Osteoblast (primary cell): ENCODE measurements around the gene CLRN3. TPM values are rescaled to one million over a fixed set of nuclear protein-coding genes. Genes with fewer than 3 reads are reported as not detected.

Experiments used
- DNase-seq: peaks from one replicate; pipeline ENCODE4 v3.0.0; 2011; ENCODE audit warnings: low spot score, mixed read lengths; ENCODE audit not compliant: insufficient read length; ENCODE audit errors: missing footprints
- H2AFZ ChIP-seq: 2 replicates; pipeline ENCODE4 v1.6.0; 2011; ENCODE audit warnings: mild to moderate bottlenecking, low read length
- H3K27ac ChIP-seq: 2 replicates; pipeline ENCODE4 v1.5.1; 2011; ENCODE audit warnings: mild to moderate bottlenecking, low read depth, low read length, moderate library complexity
- H3K27me3 ChIP-seq: 2 replicates; pipeline ENCODE4 v1.6.0; 2012; ENCODE audit warnings: mild to moderate bottlenecking, control low read depth, inconsistent platforms, low read length, moderate library complexity; ENCODE audit not compliant: insufficient read depth
- H3K36me3 ChIP-seq: 2 replicates; pipeline ENCODE4 v1.5.1; 2011; ENCODE audit warnings: mild to moderate bottlenecking, low read length, control low read depth, moderate library complexity; ENCODE audit not compliant: insufficient read depth
- H3K4me1 ChIP-seq: 2 replicates; pipeline ENCODE4 v1.5.1; 2011; ENCODE audit warnings: mild to moderate bottlenecking, low read length, control low read depth, moderate library complexity; ENCODE audit not compliant: insufficient read depth
- H3K4me2 ChIP-seq: 2 replicates; pipeline ENCODE4 v1.6.0; 2011; ENCODE audit warnings: mild to moderate bottlenecking, low read length; ENCODE audit not compliant: insufficient read depth
- H3K4me3 ChIP-seq: fragments of 200-600 bp; sonication (generic); 3 replicates; pipeline ENCODE4 v1.5.1; 2012; ENCODE audit warnings: mild to moderate bottlenecking, low read length, inconsistent platforms; ENCODE audit not compliant: insufficient read depth
- H3K79me2 ChIP-seq: 2 replicates; pipeline ENCODE4 v1.6.0; 2012; ENCODE audit warnings: mild to moderate bottlenecking, low read length, control low read depth, inconsistent platforms; ENCODE audit not compliant: insufficient read depth
- H3K9me3 ChIP-seq: 2 replicates; pipeline ENCODE4 v1.5.1; 2011; ENCODE audit warnings: low read depth, low read length, control low read depth
- H4K20me1 ChIP-seq: 2 replicates; pipeline ENCODE4 v1.6.0; 2012; ENCODE audit warnings: mild to moderate bottlenecking, low read length, control low read depth; ENCODE audit not compliant: insufficient read depth
- total RNA-seq: library from RNA; depleted of rRNA; stranded (reverse); fragments of >200 nt; gene quantifications from 2 replicates; pipeline ENCODE4 v1.2.3, GENCODE V29; 2012
- TF ChIP-seq, protein P1 (sequence below): IDR thresholded peaks from 2 replicates; pipeline ENCODE4 v1.5.1; 2011; ENCODE audit warnings: mild to moderate bottlenecking, low read depth, low read length, moderate library complexity; ENCODE audit errors: extremely low read depth

The CLRN3 gene
- total RNA-seq, 1 donor: not detected

DNA sequence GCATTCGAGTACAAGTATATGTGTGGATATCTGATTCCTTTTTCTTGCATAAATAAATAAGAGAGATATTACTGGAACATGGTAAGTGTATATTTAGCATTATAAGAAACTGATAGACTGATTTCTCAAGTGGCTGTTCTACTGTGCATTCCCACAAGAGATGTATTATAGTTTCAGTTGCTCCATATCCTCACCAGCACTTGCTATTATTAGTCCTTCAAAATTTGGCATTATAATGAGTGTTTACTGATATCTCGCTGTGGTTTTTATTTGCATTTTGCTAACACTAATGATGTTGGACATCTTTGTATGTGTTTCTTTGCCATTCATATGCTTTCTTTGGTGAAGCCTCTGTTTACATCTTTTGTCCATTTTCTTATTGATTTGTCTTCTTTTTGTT is 4.4 kb upstream of the CLRN3 start:
- Histone ChIP-seq H3K36me3 (no peaks in the 10 kb centered on the region), H4K20me1 (no peaks in the 10 kb centered on the region)
- DNase-seq: no peak

DNA sequence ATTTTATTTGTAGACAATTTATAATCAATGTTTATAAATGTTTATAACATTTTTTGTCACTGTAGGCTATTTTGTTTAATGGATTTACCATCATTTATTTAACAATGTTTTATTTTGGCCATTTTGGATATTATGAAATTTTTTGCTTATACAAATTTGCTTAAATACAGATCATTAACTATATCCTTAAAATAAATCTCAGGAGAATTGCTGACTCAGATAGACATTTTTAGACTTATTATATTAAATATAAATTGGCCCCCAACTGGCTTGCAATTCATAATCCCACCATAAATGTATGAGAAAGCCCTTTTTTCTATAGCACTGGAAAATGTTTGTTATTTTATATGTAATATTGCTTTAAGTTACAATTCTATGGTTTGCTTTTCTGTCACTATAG is 3.8 kb upstream of the CLRN3 start:
- Histone ChIP-seq H2AFZ (no peak overlapping the region), H3K4me2 (no peak overlapping the region), H3K4me1 (no peaks in the 10 kb centered on the region), H3K36me3 (no peaks in the 10 kb centered on the region), H3K27ac (no peak overlapping the region), H3K4me3 (no peak overlapping the region), H3K79me2 (no peaks in the 10 kb centered on the region), H3K27me3 (peaks cover 6% of the 10 kb centered on the region), H3K9me3 (no peaks in the 10 kb centered on the region), H4K20me1 (no peaks in the 10 kb centered on the region)
- DNase-seq: no peak
- TF ChIP-seq, protein P1, sequence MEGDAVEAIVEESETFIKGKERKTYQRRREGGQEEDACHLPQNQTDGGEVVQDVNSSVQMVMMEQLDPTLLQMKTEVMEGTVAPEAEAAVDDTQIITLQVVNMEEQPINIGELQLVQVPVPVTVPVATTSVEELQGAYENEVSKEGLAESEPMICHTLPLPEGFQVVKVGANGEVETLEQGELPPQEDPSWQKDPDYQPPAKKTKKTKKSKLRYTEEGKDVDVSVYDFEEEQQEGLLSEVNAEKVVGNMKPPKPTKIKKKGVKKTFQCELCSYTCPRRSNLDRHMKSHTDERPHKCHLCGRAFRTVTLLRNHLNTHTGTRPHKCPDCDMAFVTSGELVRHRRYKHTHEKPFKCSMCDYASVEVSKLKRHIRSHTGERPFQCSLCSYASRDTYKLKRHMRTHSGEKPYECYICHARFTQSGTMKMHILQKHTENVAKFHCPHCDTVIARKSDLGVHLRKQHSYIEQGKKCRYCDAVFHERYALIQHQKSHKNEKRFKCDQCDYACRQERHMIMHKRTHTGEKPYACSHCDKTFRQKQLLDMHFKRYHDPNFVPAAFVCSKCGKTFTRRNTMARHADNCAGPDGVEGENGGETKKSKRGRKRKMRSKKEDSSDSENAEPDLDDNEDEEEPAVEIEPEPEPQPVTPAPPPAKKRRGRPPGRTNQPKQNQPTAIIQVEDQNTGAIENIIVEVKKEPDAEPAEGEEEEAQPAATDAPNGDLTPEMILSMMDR: no peak

More for the DNA sequence above, 4.4 kb upstream of the CLRN3 start:
- TF ChIP-seq, protein P1: no peak
- Histone ChIP-seq H3K79me2 (no peaks in the 10 kb centered on the region), H2AFZ (no peak overlapping the region), H3K4me2 (no peak overlapping the region), H3K27ac (no peak overlapping the region), H3K9me3 (no peaks in the 10 kb centered on the region), H3K4me1 (no peaks in the 10 kb centered on the region), H3K27me3 (peaks cover 6% of the 10 kb centered on the region), H3K4me3 (no peak overlapping the region)

DNA sequence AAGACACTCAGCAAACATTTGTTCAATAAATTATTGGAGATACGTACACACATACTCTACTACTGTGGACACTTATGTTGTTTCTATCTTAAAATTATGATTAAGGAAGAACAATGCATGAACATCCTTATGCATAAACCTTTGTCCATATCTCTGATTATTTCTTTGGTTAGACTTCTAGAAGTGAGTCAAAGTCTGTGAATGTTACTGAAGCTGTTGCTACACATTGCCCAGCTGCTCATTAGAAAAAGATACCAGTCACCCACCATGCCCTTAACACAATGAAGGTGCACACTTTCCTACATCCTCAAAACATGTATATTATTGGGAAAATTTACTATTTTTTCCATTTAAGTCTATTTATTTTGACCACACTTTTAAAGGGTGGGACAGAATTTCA is 1.4 kb upstream of the CLRN3 start:
- Histone ChIP-seq H3K36me3 (no peaks in the 10 kb centered on the region), H3K79me2 (no peaks in the 10 kb centered on the region), H4K20me1 (no peaks in the 10 kb centered on the region), H3K4me1 (peaks cover 8% of the 10 kb centered on the region), H2AFZ (no peak overlapping the region), H3K4me2 (no peak overlapping the region), H3K27ac (no peak overlapping the region), H3K9me3 (no peaks in the 10 kb centered on the region), H3K27me3 (peaks cover 6% of the 10 kb centered on the region), H3K4me3 (no peak overlapping the region)
- DNase-seq: no peak
- TF ChIP-seq, protein P1: no peak

DNA sequence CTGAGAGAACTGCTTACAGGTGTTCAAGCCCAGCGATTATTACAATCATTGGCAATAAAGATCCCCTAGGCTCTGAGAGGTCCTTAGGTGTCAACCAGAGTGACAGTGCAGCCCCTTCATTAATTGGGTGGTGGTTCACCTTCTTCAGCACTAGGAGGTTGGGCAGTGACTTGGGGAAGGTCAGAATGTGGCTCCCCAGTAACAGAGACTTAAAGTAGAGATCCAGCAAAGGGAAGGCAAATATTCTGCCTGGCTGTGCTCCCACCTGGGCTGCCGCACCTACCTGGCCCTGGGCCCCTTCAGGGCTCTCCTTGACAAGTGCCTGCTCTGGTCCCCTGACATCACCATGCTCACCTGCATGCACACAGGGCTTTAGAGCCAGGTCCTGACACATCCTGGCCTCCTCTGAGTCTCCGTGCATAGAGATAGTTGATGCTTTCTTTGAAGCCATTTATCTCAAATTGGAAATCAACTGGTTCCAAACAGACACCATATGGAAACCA is 1.9 kb downstream of the CLRN3 start:
- H3K4me1 ChIP-seq: peaks cover 8% of the 10 kb centered on the region
- H2AFZ ChIP-seq: no peak overlapping the region
- no peaks in the 10 kb centered on the region for H3K79me2 ChIP-seq
- no peaks in the 10 kb centered on the region for H3K9me3 ChIP-seq
- no peak overlapping the region for H3K4me2 ChIP-seq
- DNase-seq: no peak
- H3K27me3 ChIP-seq: peaks cover 6% of the 10 kb centered on the region
- no peak overlapping the region for H3K4me3 ChIP-seq
- no peaks in the 10 kb centered on the region for H3K36me3 ChIP-seq
- TF ChIP-seq, protein P1: no peak
- H4K20me1 ChIP-seq: no peaks in the 10 kb centered on the region
- no peak overlapping the region for H3K27ac ChIP-seq
